Measurements from ENCODE around the gene NPR2. TPM values are rescaled to one million over a fixed set of nuclear protein-coding genes. Genes with fewer than 3 reads are reported as not detected.
A peak's percentile ranks its signal among the peaks of the same experiment; 100 is the strongest.

NPR2 gene
- total and polyA plus RNA-seq, 2 of the 13 experiments (the other 11 are each of a cell fraction or from before 2014, with no cell fraction given) = 7.4 to 9.4 TPM

DNA sequence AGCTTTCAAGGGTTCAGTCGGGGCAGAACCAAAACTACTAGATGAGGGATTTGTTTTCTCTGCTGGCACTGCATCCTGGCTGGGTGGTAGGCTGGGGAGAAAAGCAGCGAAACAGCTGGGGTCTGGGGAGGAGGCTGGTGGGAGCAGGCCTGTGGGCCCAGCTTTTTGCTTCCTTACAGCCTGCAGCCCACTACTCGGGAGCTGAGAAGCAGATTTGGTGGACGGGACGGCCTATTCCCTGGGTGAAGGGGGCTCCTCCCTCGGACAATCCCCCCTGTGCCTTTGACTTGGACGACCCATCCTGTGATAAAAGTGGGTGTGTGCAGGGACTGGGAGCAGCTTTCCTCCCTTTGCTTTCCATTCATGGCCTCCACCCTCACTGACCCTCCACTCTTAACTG lies 9.1 kb downstream of the NPR2 start (continued):
- 0 out of 2 replicates have a peak, but pooled peaks have one; percentile 39 for TF ChIP-seq DZIP1 (CRISPR knock-in tag; IDR thresholded peaks at IDR 0.05)
- TF ChIP-seq, protein P1, sequence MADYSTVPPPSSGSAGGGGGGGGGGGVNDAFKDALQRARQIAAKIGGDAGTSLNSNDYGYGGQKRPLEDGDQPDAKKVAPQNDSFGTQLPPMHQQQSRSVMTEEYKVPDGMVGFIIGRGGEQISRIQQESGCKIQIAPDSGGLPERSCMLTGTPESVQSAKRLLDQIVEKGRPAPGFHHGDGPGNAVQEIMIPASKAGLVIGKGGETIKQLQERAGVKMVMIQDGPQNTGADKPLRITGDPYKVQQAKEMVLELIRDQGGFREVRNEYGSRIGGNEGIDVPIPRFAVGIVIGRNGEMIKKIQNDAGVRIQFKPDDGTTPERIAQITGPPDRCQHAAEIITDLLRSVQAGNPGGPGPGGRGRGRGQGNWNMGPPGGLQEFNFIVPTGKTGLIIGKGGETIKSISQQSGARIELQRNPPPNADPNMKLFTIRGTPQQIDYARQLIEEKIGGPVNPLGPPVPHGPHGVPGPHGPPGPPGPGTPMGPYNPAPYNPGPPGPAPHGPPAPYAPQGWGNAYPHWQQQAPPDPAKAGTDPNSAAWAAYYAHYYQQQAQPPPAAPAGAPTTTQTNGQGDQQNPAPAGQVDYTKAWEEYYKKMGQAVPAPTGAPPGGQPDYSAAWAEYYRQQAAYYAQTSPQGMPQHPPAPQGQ (CRISPR knock-in tag; IDR thresholded peaks at IDR 0.05; ENCODE audit: borderline replicate concordance) = no peak
- TF ChIP-seq, protein P2, sequence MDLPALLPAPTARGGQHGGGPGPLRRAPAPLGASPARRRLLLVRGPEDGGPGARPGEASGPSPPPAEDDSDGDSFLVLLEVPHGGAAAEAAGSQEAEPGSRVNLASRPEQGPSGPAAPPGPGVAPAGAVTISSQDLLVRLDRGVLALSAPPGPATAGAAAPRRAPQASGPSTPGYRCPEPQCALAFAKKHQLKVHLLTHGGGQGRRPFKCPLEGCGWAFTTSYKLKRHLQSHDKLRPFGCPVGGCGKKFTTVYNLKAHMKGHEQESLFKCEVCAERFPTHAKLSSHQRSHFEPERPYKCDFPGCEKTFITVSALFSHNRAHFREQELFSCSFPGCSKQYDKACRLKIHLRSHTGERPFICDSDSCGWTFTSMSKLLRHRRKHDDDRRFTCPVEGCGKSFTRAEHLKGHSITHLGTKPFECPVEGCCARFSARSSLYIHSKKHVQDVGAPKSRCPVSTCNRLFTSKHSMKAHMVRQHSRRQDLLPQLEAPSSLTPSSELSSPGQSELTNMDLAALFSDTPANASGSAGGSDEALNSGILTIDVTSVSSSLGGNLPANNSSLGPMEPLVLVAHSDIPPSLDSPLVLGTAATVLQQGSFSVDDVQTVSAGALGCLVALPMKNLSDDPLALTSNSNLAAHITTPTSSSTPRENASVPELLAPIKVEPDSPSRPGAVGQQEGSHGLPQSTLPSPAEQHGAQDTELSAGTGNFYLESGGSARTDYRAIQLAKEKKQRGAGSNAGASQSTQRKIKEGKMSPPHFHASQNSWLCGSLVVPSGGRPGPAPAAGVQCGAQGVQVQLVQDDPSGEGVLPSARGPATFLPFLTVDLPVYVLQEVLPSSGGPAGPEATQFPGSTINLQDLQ (CRISPR knock-in tag; IDR thresholded peaks at IDR 0.05) = no peak
